Ectodermal cell (in vitro differentiated cells): ENCODE results near the gene PSMB7.

Experiments used
- H3K27ac ChIP-seq: 2 replicates; pipeline ENCODE4 v1.7.0; 2013; ENCODE audit warnings: mild to moderate bottlenecking, low read depth, low read length; ENCODE audit not compliant: insufficient read depth, poor library complexity, severe bottlenecking
- H3K27me3 ChIP-seq: 2 replicates; pipeline ENCODE4 v1.7.0; 2013; ENCODE audit warnings: mild to moderate bottlenecking, low read length; ENCODE audit not compliant: insufficient read depth, control insufficient read depth, poor library complexity, severe bottlenecking
- H3K36me3 ChIP-seq: one replicate; pipeline ENCODE4 v1.7.0; 2013; ENCODE audit warnings: low read length; ENCODE audit not compliant: control insufficient read depth, insufficient read depth
- H3K4me1 ChIP-seq: one replicate; pipeline ENCODE4 v1.7.0; 2013; ENCODE audit warnings: low read length; ENCODE audit not compliant: control insufficient read depth, insufficient read depth
- H3K4me3 ChIP-seq: 2 replicates; pipeline ENCODE4 v1.7.0; 2013; ENCODE audit warnings: low read depth, low read length, control low read depth; ENCODE audit not compliant: insufficient read depth
- H3K9me3 ChIP-seq: 2 replicates; pipeline ENCODE4 v1.7.0; 2013; ENCODE audit warnings: mild to moderate bottlenecking, low read length, moderate library complexity; ENCODE audit not compliant: control insufficient read depth
- WGBS, 2 experiments: methylation state at CpG; one replicate each; pipeline ENCODE4 v1.1.7; 2013; ENCODE audit warnings: missing lambda C conversion rate in 2 of 2; 5-methylcytosine and 5-hydroxymethylcytosine counted together

The PSMB7 gene

DNA sequence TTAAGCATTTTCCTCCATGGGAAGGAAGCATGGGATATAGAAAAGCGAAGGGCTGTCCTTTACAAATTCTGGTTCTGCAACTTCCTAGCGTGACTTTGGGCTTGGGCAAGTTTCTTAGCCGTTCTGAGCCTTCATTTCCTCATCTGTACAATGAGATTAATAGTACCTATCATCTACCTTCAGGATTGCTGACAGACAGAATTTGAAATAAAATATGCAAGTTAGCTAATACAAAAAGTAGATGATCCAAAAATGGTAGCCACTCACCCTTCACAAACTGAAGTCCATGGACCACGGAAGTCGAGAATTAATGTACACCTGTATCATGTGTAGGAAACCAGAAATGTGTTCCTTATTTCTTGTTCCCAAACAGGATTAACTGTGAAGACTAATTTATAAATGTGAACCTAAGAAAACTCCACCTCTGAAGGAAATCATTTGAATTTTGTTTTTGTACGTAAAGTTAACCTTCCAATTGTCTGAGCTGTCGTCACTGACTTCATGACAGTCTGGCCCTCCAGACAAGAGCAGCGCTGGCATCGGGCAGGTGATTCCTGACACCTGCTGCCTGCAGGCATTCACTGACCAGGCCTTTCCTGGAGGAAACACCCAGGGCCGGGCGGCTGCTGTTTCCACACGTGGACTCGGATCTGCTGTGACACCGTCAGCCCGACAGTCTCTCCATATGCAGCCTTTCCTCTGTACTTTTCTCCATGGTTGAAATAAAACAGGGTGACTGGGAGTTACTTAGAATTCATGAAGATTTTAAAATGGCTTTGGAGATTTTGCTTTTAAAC is 63.4 kb downstream of the PSMB7 start:
- WGBS, 2 experiments: 95% methylated on average over 15 of the region's 15 CpGs
- no peak overlapping the region for H3K4me3 ChIP-seq
- H3K4me1 ChIP-seq: no peaks in the 10 kb centered on the region
- no peaks in the 10 kb centered on the region for H3K27me3 ChIP-seq
- peaks cover 13% of the 10 kb centered on the region for H3K36me3 ChIP-seq
- H3K27ac ChIP-seq: no peak overlapping the region
- no peaks in the 10 kb centered on the region for H3K9me3 ChIP-seq

DNA sequence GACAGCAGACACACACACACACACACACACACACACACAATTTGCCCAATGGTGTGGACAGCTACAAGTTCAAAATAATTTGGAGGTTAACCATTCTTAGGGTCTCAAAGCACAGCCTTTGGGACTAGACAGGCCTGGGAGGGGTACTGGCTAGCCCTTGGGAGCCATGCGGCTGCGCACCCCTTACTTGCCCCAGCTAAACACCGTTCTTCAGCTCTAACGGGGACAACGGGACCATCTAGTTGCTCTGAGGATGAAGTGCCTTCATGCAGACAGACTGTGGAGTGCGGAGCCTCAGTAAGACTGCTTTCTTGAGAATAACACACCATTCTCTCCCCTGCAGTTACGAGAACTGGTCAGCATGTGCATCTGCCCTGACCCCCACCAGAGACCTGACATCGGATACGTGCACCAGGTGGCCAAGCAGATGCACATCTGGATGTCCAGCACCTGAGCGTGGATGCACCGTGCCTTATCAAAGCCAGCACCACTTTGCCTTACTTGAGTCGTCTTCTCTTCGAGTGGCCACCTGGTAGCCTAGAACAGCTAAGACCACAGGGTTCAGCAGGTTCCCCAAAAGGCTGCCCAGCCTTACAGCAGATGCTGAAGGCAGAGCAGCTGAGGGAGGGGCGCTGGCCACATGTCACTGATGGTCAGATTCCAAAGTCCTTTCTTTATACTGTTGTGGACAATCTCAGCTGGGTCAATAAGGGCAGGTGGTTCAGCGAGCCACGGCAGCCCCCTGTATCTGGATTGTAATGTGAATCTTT is 64.6 kb downstream of the PSMB7 start:
- Histone ChIP-seq H3K36me3 (peaks cover 13% of the 10 kb centered on the region), H3K27me3 (no peaks in the 10 kb centered on the region), H3K4me1 (no peaks in the 10 kb centered on the region), H3K27ac (no peak overlapping the region), H3K4me3 (no peak overlapping the region), H3K9me3 (no peaks in the 10 kb centered on the region)
- 95 to 96% methylated on average over 16 of the region's 16 CpGs for WGBS, 2 experiments

DNA sequence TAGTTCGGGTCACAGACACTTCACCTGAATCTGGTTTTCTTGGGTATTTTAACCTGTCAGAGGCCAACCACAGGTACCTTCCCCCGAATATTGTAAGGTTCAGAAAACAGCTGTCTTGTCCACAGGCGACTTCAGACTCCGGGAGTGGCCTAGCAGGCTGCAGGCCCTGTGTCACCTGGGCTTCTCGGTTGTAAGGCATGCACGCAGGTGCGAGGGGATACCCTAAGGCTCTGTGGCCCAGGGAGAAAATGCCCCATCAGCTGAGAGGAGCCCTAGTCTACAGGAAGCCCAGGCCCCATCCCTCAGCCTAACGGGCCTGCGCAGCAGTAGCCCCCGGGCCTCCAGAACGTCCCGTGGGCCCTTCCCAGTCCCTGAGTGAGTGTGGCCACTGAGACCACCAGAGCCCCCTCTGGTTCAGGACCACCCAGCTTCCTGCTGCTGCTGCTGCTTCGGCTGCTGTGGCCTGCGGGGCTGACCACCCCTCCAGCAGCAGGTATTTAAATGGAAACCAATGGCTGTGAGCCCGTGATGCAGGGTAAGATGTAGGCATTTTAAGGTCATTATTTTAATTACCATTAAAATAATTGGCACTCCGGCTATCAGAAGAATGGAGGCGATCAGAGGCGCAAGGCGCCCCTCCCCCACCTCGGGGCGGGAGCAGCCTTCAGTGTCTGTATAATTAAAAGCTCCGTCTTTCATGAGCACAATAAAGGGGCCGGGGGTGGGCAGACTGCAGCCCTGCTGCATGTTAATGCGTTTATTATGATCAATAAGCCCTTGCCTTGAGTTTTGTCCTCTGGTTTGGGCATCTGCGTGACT is 65.4 kb downstream of the PSMB7 start:
- Histone ChIP-seq H3K9me3 (no peaks in the 10 kb centered on the region), H3K4me3 (no peak overlapping the region), H3K27me3 (no peaks in the 10 kb centered on the region), H3K4me1 (no peaks in the 10 kb centered on the region), H3K36me3 (peaks cover 13% of the 10 kb centered on the region), H3K27ac (no peak overlapping the region)
- 93 to 94% methylated on average over 24 to 25 of the region's 25 CpGs for WGBS, 2 experiments

DNA sequence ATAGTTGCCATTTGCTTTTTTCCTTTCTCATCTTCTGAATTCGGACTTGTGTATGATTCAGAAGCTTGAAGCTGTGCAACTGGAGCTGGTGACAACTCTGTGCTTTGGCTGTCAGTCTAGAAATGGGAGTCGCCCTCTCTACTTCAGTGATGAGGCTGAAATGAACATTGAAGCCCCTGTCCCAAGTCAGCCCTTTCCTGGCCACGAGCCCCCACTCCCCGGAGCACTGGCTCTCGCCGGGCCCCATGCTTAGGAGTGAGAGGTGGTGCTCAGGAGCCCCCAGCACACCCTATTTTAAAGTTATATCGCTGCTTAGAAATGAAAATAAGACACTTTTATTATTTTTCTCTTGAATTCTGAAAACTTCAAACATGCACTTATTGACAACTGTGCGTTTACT is 66.0 kb downstream of the PSMB7 start:
- no peaks in the 10 kb centered on the region for H3K4me1 ChIP-seq
- no peaks in the 10 kb centered on the region for H3K27me3 ChIP-seq
- peaks cover 13% of the 10 kb centered on the region for H3K36me3 ChIP-seq
- no peaks in the 10 kb centered on the region for H3K9me3 ChIP-seq
- H3K27ac ChIP-seq: no peak overlapping the region
- WGBS, 2 experiments: 96 to 97% methylated on average over 8 of the region's 8 CpGs
- H3K4me3 ChIP-seq: no peak overlapping the region

DNA sequence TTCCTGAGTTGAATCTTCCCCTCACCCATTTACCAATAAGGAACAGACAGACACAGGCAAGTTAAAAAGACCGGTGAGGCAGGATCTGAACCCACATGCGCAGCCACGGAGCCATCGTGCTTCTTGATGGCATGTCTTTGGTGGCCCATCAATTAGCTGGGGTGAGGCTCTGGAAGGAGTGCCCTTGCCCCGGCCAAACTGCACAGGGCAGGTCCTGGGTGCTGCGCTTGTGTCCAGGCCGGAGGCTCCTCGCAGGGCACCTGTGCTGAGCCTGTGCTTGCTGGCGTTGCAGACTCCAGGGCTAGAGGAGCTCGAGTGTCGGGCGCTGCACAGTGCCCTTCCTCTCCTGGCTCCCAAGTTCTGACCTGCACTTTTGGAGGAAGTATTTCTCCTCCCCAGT is 66.4 kb downstream of the PSMB7 start:
- Histone ChIP-seq H3K4me3 (no peak overlapping the region), H3K27me3 (no peaks in the 10 kb centered on the region), H3K36me3 (peaks cover 13% of the 10 kb centered on the region), H3K27ac (no peak overlapping the region), H3K9me3 (no peaks in the 10 kb centered on the region), H3K4me1 (no peaks in the 10 kb centered on the region)
- 95 to 96% methylated on average over 12 of the region's 12 CpGs for WGBS, 2 experiments

DNA sequence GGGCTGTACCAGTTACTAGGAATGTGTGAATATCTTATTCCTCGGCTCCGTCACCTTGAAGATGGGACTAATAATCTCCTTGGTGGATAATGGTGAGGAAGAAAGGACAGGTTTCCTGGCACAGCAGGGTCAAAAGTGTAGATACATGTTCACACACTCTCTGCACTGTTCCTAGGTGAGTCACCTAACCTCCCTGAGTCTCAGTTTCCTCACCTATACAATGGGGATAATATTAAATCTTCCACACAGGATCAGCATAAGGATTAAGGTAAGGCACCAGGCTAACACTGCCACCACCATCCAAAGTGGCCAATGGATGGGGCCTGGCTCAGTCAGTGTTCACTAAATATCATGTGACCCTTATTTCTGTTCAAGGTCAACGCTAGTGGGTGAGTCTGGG is 66.9 kb downstream of the PSMB7 start:
- no peak overlapping the region for H3K27ac ChIP-seq
- no peaks in the 10 kb centered on the region for H3K9me3 ChIP-seq
- peaks cover 5% of the 10 kb centered on the region for H3K4me1 ChIP-seq
- H3K27me3 ChIP-seq: no peaks in the 10 kb centered on the region
- peaks cover 12% of the 10 kb centered on the region for H3K36me3 ChIP-seq
- WGBS, 2 experiments: 98% methylated on average over 3 of the region's 3 CpGs
- H3K4me3 ChIP-seq: no peak overlapping the region

DNA sequence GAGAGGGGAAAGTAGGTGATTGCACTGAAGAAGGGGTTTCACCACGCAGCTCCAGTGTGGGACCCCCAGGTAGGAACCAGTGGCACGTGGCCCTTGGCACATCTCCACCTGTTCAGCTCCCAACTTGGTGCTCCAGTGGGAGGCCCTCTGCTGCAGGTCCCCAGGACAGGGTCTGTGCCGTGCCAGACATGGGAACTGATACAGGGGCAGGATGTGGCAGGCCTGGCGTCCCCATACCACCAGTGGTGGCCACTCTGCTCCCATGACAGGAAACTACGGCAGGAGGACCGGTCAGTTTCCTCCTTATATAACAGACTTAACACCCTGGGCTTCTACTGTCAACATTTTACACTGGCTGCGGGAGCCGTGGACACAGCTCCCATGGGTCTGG is 67.3 kb downstream of the PSMB7 start:
- H3K27ac ChIP-seq: no peak overlapping the region
- no peaks in the 10 kb centered on the region for H3K27me3 ChIP-seq
- H3K4me3 ChIP-seq: no peak overlapping the region
- WGBS, 2 experiments: 93% methylated on average over 8 of the region's 8 CpGs
- H3K9me3 ChIP-seq: no peaks in the 10 kb centered on the region
- H3K36me3 ChIP-seq: peaks cover 8% of the 10 kb centered on the region
- H3K4me1 ChIP-seq: peaks cover 7% of the 10 kb centered on the region

DNA sequence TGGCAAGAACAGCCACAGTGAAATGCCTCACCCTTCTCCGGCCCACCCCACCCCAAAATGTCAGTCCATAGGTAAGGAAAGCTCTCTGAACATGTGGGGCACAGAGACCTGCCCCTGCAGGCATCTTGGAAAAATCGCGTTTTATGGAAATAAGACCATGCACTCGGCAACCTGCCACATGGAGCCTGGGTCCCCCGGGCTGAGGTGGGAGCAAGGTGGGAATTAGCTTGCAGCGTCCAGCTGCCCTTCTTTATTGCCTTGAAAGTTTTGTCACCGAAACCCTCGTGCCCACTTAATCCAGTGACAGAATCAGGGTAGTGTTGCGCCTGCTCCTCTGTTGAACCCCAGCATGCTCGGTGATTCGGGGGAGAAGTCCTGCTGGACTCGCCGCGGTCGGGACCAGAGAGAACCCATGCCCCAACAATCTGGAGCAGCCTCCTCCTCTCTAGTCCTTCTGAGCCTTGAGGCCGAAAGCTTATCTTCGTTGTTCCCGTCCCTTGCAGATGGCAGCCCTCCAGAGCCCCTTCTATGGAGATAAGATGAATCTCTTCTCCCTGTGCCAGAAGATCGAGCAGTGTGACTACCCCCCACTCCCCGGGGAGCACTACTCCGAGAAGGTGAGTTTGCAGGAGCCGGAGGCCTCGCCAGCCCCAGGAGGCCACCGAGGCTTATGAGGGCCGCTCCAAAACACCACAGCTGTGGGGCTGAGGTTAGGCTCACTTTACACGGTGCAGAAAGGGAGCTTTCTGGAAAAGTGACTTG is 67.9 kb downstream of the PSMB7 start:
- Histone ChIP-seq H3K27me3 (no peaks in the 10 kb centered on the region), H3K4me3 (no peak overlapping the region), H3K4me1 (peaks cover 13% of the 10 kb centered on the region), H3K27ac (no peak overlapping the region), H3K36me3 (peaks cover 5% of the 10 kb centered on the region), H3K9me3 (no peaks in the 10 kb centered on the region)
- 95% methylated on average over 26 of the region's 26 CpGs for WGBS, 2 experiments

DNA sequence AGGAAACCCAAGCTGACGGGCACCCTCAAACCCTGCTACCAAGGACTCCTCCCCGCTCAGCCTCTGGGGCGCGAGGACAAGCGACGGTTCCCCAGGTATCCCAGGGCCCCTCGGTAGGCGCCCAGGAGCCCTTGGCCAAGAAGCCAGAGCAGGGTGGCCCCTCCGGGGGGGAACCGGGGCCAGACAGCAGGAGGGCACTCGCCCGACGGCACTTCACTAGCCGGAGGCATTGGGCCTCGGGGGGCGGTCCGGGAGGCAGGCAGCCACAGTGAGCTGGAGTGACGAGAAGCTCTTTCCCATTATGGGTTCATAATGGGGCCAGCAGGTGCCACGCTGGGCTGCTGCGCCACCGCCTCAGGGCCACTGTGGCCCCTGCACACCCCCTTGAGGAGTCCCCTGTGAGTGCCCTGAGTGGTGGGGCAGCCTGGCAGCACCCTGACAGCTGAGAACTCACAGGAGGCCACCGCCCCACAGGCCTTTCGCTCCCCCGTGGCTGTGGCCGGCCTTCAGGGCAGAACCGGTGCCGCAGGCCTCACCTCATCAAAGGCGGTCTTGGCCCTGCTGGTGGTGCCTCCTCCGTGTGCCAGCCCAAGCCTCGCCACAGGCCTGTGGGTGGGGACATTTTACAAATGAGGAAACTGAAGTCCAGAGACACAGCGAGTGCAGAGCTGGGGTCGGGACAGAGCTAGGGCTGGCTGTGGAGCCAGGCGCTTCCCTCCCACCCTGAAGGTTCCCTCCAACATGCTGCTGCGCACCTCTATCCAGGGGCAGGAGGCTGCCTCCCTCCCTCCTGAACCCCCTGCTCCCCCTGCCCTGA is 68.7 kb downstream of the PSMB7 start:
- H3K4me1 ChIP-seq: peaks cover 14% of the 10 kb centered on the region
- H3K4me3 ChIP-seq: no peak overlapping the region
- WGBS, 2 experiments: 92 to 93% methylated on average over 34 of the region's 34 CpGs
- H3K27me3 ChIP-seq: no peaks in the 10 kb centered on the region
- peaks cover 5% of the 10 kb centered on the region for H3K36me3 ChIP-seq
- no peak overlapping the region for H3K27ac ChIP-seq
- no peaks in the 10 kb centered on the region for H3K9me3 ChIP-seq
